Measurements from ENCODE around the gene NUDT8.
"Not testable (repeated sequence)": the region's sequence is repeated elsewhere in the genome, so short reads cannot be mapped to it uniquely, and the experiment has no call there.

The NUDT8 gene

DNA sequence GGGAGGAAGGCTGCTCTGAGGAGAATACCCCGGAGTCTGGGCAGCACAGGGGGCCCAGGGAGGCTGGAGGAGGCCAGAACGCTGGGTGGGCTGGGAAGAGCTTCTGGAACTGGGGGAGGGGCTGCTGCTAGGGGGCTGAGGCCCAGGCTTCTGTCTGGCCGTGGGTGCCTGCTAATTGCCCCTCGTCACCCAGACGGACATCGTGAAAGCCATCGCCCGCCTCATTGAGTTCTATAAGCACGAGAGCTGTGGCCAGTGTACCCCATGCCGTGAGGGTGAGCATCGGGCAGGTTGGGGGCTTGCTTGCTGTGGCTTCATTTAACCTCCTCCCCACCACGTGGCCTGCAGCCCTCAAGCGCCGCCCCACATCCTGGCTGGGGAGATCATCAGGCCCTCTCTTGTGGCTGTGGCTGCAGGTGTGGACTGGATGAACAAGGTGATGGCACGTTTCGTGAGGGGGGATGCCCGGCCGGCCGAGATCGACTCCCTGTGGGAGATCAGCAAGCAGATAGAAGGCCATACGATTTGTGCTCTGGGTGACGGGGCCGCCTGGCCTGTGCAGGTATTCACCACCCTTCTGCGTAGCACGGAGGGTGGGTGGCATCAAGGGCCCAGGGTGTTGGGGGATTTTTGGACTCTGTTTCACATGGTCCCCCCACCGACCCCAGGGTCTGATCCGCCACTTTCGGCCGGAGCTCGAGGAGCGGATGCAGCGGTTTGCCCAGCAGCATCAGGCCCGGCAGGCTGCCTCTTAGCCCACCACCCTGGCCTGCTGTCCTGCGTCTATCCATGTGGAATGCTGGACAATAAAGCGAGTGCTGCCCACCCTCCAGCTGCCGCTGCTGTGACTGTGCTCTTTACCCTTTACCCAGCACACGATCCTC is 17.8 kb downstream of the NUDT8 start:
- DNase-seq, result no peak

DNA sequence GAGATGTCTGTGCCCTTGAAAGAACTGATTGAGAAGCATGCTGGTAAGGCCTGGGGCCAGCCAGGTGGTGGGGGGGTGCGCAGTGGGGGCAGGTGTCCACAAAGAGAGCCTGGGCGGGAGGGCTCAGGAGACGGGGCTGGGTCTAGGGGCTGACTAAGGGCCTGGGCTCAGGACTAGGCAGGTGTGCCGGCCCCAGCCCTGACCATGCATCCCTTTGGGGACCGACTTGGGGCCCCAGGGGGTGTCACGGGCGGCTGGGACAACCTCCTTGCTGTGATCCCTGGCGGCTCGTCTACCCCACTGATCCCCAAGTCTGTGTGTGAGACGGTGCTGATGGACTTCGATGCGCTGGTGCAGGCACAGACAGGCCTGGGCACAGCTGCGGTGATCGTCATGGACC is 18.6 kb downstream of the NUDT8 start:
- no peak for DNase-seq

- no peak for DNase-seq
Observed at GRCh38 chr11:67610302-67610868, 19.4 kb downstream of the NUDT8 start.

DNA sequence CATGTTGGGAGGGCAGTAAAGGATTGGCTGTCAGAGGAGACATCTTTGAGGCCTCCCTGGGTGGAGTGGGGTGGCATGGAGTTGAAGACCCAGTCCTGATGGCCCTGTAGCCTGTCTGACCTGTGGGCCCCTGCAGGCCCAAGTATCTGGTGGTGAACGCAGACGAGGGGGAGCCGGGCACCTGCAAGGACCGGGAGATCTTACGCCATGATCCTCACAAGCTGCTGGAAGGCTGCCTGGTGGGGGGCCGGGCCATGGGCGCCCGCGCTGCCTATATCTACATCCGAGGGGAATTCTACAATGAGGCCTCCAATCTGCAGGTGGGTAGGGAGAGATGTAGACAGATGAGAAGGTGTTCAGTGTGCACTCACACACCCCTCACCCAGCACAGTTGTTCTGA is 20.4 kb downstream of the NUDT8 start:
- DNase-seq, result no peak

DNA sequence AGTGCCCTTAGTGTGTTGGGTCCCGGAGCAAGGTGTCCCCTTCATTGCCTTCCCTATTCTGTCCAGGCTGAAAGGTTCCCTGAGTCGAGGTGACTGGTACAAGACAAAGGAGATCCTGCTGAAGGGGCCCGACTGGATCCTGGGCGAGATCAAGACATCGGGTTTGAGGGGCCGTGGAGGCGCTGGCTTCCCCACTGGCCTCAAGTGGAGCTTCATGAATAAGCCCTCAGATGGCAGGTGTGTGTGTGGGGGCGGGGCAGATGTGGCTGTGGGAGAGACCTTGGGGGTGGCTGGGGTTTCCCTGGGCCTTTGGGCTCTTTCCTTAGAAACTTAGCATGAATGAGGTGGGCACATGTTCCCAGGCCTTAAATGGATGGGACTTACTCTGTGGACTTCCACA is 21.3 kb downstream of the NUDT8 start:
- DNase-seq, result no peak

DNA sequence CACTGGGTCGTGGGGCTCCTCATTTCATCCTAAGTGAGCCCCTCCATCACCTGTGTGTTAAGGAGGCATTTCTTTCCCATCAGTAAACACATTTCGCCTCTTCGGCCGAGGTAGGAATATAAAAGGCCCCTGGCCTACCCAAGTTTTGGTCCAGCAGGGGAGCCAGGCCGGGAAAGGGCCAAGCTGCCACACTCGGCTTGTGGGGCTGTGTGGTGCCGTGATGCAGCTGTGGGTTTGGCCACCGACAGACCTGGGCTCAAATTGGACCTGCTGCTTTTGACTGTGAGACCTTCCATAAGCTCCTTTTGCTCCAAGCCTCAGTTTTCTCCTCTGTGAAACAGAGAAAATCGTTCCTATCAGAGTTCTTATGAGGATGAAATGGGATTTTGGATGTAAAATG is 22.2 kb downstream of the NUDT8 start:
- no peak for DNase-seq

DNA sequence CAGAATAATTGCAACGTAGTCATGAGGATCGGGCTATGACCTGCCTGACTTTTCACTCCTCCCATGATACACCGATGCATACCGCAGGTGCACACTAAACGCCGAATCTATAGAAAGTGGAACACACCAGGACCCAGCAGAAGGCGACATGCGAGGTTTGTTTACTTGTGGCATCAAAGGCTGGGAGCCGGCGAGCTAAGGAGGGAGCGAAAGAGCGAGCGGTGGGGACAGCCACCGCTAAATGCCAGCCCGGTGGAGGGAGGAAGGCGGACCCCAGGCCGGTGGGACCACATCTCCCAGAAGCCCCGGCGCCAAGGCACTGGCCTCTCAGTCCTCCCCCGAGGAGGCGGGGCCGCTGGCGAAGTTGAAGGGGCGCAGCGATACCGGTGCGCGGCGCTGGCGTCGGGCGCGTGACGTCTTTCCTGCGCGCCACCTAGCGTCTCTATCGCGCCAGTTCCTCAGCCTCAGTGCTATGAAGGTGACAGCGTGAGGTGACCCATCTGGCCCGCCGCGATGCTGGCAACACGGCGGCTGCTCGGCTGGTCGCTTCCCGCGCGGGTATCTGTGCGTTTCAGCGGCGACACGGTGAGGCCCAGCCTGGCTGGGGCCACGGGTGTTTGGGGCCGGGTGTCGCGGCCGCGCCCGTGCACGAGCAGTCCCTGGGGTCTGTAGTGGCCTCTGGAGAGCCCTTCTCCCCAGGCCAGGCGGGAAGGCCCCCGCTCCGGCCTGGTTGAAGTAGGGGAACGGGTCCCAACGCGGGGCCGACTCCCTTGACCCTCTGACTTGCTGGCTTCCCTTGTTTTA is 23.0 kb downstream of the NUDT8 start, which contains the start of gene NDUFV1:
Gene NDUFV1 (plus strand): TSS at position 445 of the 804 bp plus-strand sequence. CDS start 69 bp downstream, at position 514.
- peak; percentile 91 for DNase-seq

GRCh38 chr11:67606093-67606491 is 23.6 kb downstream of the NUDT8 start:
- no peak for DNase-seq

DNA sequence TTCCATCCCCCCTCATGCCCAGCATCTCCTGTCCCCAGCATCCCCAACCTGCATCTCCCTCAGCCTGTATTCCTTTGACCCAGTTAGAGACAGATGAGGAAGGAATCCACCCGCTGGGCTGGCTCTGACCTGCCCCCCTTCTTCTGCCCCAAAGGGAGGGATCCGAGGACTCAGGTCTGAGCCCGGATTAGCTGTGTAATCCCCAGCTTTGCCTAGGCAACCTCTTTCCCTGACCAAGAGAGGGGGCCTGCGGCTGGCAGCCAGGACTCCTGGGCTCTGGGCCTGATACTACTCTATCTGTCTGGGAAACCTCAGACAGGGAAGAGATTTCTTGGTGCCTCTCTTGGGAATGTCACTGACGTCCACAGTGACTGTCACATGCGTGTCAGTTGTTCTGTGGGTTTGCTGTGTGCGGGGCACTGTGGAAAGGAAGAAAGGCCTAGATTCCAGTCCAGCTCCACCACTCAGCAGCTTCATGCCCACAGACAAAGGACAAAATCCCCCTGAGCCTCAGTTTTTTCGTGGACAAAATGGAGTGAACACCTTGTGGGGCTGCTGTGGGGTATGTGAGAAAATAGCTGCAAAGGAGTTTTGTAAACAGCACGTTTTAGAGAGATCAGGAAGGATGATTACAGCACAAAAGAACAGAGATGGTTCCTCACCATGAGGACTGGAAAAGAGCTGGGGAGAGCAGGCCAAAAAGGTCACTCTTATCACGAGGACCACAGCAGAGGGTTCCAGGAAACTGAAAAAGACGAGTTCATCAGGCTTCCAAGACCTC is 24.3 kb downstream of the NUDT8 start:
- no peak for DNase-seq

DNA sequence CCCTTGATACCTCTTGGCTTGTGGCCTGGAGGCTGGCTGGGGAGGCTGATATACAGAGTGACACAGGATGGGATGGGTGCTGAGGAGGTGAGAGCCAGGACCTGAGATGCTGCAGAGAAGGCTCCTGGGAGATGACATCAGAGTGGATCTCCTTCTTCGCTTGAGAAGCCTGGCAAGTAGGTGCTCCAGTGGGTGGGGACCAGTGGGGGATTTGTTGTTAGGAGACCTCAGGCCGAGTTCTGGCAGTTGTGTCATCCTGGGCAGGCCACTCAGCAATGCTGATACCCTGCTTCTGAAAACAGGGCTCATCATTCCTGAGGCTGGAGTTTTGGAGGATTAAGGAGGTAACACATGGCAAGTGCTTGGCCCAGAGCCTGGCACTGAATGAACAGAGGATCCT is 24.9 kb downstream of the NUDT8 start:
- no peak for DNase-seq

DNA sequence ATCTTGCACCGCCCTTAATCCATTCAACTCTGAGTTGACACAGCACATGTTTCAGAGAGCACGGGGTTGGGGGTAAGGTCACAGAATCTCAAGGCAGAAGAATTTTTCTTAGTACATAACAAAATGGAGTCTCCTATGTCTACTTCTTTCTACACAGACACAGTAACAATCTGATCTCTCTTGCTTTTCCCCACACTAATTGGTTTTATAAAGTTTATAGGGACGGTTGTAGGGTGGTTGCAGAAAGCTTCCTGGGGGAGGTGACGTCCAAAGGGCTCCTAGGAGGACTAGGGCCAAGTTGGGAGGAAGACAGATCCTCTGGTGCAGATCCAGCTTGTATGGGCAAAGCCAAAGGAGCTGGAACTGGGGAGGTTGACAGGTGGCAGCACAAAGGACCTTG is 25.6 kb downstream of the NUDT8 start:
- DNase-seq, result not testable (repeated sequence)

GRCh38 chr11:67601098-67601497 is 28.6 kb downstream of the NUDT8 start:
- DNase-seq, result no peak

DNA sequence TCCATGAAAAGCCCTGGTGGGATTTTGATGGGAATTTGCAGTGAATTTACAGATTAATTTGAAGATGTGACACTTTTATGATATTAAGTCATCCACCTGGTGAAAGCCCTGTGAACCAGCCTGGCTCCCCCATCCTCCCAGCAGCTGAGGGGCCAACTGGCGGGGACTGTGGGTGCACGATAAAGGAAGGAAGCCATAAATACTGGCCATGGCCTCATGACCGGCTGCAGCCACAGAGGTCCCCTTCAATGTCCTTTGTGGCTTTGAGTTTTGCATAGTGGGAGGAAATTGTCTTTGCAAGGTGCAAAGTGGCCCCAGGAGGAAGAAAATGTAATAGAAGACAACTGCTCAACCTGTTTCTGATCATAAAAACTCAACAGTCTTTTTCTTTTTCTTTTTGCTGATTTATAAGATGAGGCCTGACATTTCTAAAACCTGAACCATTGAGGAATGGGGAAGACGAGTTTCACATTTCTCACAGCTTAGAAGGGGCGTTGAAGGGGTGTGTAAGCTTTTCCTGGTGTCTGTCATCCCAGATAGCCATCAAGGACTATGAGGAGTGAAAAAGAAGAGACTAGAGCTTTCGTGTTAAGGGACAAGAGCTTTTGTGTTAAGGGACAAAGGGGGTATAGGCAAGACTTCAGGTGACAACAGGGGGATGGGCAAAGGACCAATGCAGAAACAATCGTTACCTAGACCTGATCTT is 29.3 kb downstream of the NUDT8 start:
- DNase-seq, result no peak

GRCh38 chr11:67599149-67599548 is 30.6 kb downstream of the NUDT8 start:
- no peak for DNase-seq

GRCh38 chr11:67597963-67598362 is 31.8 kb downstream of the NUDT8 start:
- not testable (repeated sequence) for DNase-seq

GRCh38 chr11:67597458-67597857 is 32.3 kb downstream of the NUDT8 start:
- DNase-seq, result not testable (repeated sequence)

GRCh38 chr11:67596753-67597300 is 32.9 kb downstream of the NUDT8 start:
- DNase-seq, result no peak

GRCh38 chr11:67594480-67594879 is 35.3 kb downstream of the NUDT8 start:
- DNase-seq, result no peak

DNA sequence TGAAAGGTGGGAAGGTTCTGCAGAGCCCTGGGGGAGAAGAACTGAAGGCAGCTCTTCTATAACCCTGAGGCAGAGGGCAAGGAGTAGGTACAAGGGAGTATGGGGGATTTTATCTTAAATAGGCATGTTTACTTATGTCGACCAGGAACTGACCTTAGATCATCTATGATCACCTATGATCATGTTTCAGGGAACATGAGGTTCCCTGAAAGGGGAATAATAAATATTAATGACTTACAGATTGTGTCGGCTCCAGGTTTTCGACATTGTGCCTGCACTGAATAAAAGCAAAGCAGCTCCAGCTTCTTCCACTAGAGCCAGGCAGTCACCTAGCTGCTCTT is 36.2 kb downstream of the NUDT8 start:
- no peak for DNase-seq

DNA sequence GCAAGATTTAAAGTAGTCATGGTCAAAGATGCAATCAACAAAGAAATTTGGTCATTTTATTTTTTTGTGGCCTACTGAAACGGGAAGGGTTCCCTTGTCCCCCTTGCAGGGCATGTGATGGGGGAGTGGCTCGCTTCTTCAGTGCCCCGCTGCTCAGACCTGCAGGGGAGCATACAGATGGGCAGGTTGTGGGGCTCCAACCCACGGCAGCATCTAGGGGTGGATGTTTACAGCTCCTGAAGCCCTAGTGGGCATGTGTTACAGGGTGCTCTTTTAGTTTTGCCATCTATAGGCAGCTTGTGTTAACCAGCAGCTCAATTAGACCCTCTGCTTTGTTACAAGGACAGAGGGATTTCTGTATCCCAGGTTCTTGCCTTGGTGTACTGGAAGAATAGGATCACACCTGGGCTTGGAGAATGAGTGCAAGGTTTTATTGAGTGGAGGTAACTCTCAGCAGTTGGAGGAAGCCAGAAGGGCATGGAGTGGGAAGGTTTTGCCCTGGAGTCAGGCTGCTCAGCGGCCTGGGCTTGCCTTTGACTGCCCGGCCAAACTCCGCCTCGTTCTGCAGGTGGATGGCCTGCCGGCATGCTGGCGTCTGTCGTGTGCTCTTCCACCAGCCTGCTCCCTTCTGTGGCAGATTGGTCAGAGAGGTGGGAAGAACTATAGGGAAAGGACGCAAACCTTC is 36.7 kb downstream of the NUDT8 start:
- no peak for DNase-seq

- not testable (repeated sequence) for DNase-seq
Observed at GRCh38 chr11:67588899-67589415, 40.8 kb downstream of the NUDT8 start.
